Neural cell (in vitro differentiated cells): ENCODE results near the gene MMP24OS. TPM values are rescaled to one million over a fixed set of nuclear protein-coding genes. Genes with fewer than 3 reads are reported as not detected.

Experiments used
- H2AFZ ChIP-seq: fragments of 200-600, 300-800 bp; sonication (generic), shearing (Covaris generic); 2 replicates; pipeline ENCODE4 v1.6.0; 2014; ENCODE audit warnings: low read depth, mild to moderate bottlenecking, antibody characterized with exemption, low read length, moderate library complexity
- H3F3A ChIP-seq: fragments of 200-600 bp; shearing (Covaris generic); 2 replicates; pipeline ENCODE4 v1.6.1; 2016; ENCODE audit warnings: mild to moderate bottlenecking, moderate library complexity, mixed read lengths, antibody characterized with exemption, low read length; ENCODE audit not compliant: insufficient read depth, poor library complexity, severe bottlenecking
- H3K27ac ChIP-seq: fragments of 200-600, 300-800 bp; sonication (generic), shearing (Covaris generic); 2 replicates; pipeline ENCODE4 v1.5.1; 2014; ENCODE audit warnings: mild to moderate bottlenecking, low read length, moderate library complexity
- H3K27me3 ChIP-seq: fragments of 300-800, 200-600 bp; sonication (generic), shearing (Covaris generic); 2 replicates; pipeline ENCODE4 v1.6.0; 2014; ENCODE audit warnings: mild to moderate bottlenecking, low read depth, low read length, moderate library complexity; ENCODE audit not compliant: insufficient read depth
- H3K36me3 ChIP-seq: fragments of 300-800, 200-600 bp; sonication (generic), shearing (Covaris generic); 2 replicates; pipeline ENCODE4 v1.5.1; 2014; ENCODE audit warnings: mild to moderate bottlenecking, antibody characterized with exemption, low read length, moderate library complexity; ENCODE audit not compliant: insufficient read depth
- H3K4me2 ChIP-seq: fragments of 300-800, 200-600 bp; sonication (generic), shearing (Covaris generic); 2 replicates; pipeline ENCODE4 v1.6.0; 2014; ENCODE audit warnings: mild to moderate bottlenecking, low read length
- H3K4me3 ChIP-seq: fragments of 300-800, 200-600 bp; sonication (generic), shearing (Covaris generic); 2 replicates; pipeline ENCODE4 v1.5.1; 2014; ENCODE audit warnings: mild to moderate bottlenecking, low read length, moderate library complexity
- H3K79me2 ChIP-seq: fragments of 200-600 bp; shearing (Covaris generic); replicated peaks from 2 replicates; pipeline ENCODE4 v1.6.0; 2014; ENCODE audit warnings: mild to moderate bottlenecking, low read length, moderate library complexity; ENCODE audit not compliant: insufficient read depth
- H3K9ac ChIP-seq: fragments of 300-800, 200-600 bp; sonication (generic), shearing (Covaris generic); 2 replicates; pipeline ENCODE4 v1.6.1; 2016; ENCODE audit warnings: mild to moderate bottlenecking, low read length, mixed read lengths
- H3K9me2 ChIP-seq: fragments of 200-600 bp; shearing (Covaris generic); 2 replicates; pipeline ENCODE4 v1.6.1; 2016; ENCODE audit warnings: mild to moderate bottlenecking, low read length, mixed read lengths; ENCODE audit not compliant: insufficient read depth
- H3K9me3 ChIP-seq: fragments of 200-600, 300-800 bp; sonication (generic), shearing (Covaris generic); 2 replicates; pipeline ENCODE4 v1.6.1; 2016; ENCODE audit warnings: mild to moderate bottlenecking, mixed run types, low read length, moderate library complexity, mixed read lengths
- H4K20me1 ChIP-seq: fragments of 200-600 bp; shearing (Covaris generic); 2 replicates; pipeline ENCODE4 v1.6.1; 2016; ENCODE audit warnings: mild to moderate bottlenecking, mixed run types; ENCODE audit not compliant: insufficient read depth
- EP300 ChIP-seq: fragments of 450-650 bp; conservative IDR thresholded peaks from 2 replicates; pipeline ENCODE4 v1.6.1; 2014; ENCODE audit warnings: antibody characterized with exemption, mild to moderate bottlenecking, moderate library complexity; ENCODE audit not compliant: poor library complexity, severe bottlenecking
- EZH2 ChIP-seq: fragments of 200-600, 300-800 bp; shearing (Covaris generic), sonication (generic); IDR thresholded peaks from 2 replicates; pipeline ENCODE4 v1.6.1; 2014; ENCODE audit warnings: antibody characterized with exemption, low read length, borderline replicate concordance, mild to moderate bottlenecking; ENCODE audit not compliant: insufficient read depth, poor library complexity, severe bottlenecking
- MXI1 ChIP-seq: fragments of 450-650 bp; conservative IDR thresholded peaks from 2 replicates; pipeline ENCODE4 v1.6.1; 2014; ENCODE audit warnings: antibody characterized with exemption, mild to moderate bottlenecking; ENCODE audit not compliant: poor library complexity, severe bottlenecking
- POLR2AphosphoS5 ChIP-seq: IDR thresholded peaks from 2 replicates; pipeline ENCODE4 v1.6.1; 2012
- RAD21 ChIP-seq: fragments of 450-650 bp; conservative IDR thresholded peaks from 2 replicates; pipeline ENCODE4 v1.6.1; 2014; ENCODE audit warnings: antibody characterized with exemption, mild to moderate bottlenecking, moderate library complexity
- SMC3 ChIP-seq: fragments of 450-650 bp; conservative IDR thresholded peaks from 2 replicates; pipeline ENCODE4 v1.6.1; 2014; ENCODE audit warnings: antibody characterized with exemption, mild to moderate bottlenecking, moderate library complexity; ENCODE audit not compliant: poor library complexity
- TAF1 ChIP-seq: IDR thresholded peaks from 2 replicates; pipeline ENCODE4 v1.6.1; 2012; ENCODE audit warnings: low read depth
- polyA plus RNA-seq: library from polyadenylated mRNA; depleted of rRNA; stranded (reverse); fragments of >200 nt; gene quantifications from 2 replicates; pipeline ENCODE4 v1.2.3, GENCODE V29; 2014
- TF ChIP-seq, protein P1 (sequence below): fragments of 450-650 bp; IDR thresholded peaks from 2 replicates; pipeline ENCODE4 v1.5.1; 2014; ENCODE audit warnings: antibody characterized with exemption, mild to moderate bottlenecking, moderate library complexity; ENCODE audit not compliant: poor library complexity, severe bottlenecking
- TF ChIP-seq, protein P2 (sequence below): IDR thresholded peaks from 2 replicates; pipeline ENCODE4 v1.6.1; 2012; ENCODE audit warnings: borderline replicate concordance

The MMP24OS gene
- polyA plus RNA-seq, 1 donor from 2014 or later: 7.7 TPM

DNA sequence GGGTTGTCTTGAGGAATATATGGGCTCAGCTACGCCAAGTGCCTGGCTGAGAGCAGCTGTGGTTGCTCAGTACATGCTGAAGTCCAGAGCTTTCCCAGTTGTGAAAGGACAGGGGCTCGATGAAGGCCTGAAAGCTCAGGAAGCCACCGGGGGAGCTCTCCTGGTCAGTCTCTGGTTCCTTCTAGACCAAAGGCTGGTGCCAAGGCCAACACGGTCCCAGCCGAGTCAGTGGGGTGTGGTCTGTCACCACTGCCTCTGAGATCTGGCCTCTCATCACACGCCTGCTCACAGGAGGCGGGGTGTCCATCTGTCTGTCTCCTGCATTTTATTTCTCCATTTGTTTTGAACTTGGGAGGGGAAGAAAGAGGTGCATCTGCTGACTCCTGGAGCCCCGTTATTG is 19.2 kb upstream of the MMP24OS start:
- H3K79me2 ChIP-seq: no peaks in the 10 kb centered on the region
- H3K4me3 ChIP-seq: no peak overlapping the region
- no peaks in the 10 kb centered on the region for H3K9me3 ChIP-seq
- no peak overlapping the region for H3K27ac ChIP-seq
- TF ChIP-seq MXI1 (no peak), RAD21 (no peak)
- H3K4me2 ChIP-seq: no peak overlapping the region
- H3K27me3 ChIP-seq: no peaks in the 10 kb centered on the region
- H3F3A ChIP-seq: no peaks in the 10 kb centered on the region
- no peaks in the 10 kb centered on the region for H4K20me1 ChIP-seq
- H2AFZ ChIP-seq: no peak overlapping the region
- H3K9me2 ChIP-seq: no peaks in the 10 kb centered on the region
- no peaks in the 10 kb centered on the region for H3K36me3 ChIP-seq
- no peak overlapping the region for H3K9ac ChIP-seq

- no peak overlapping the region for H3K4me3 ChIP-seq
- no peak overlapping the region for H3K9ac ChIP-seq
- H3K9me3 ChIP-seq: no peaks in the 10 kb centered on the region
- no peaks in the 10 kb centered on the region for H3K36me3 ChIP-seq
- no peak overlapping the region for H2AFZ ChIP-seq
- H3K9me2 ChIP-seq: no peaks in the 10 kb centered on the region
- no peaks in the 10 kb centered on the region for H4K20me1 ChIP-seq
- no peaks in the 10 kb centered on the region for H3K27me3 ChIP-seq
- no peak overlapping the region for H3K27ac ChIP-seq
- TF ChIP-seq MXI1 (no peak), RAD21 (no peak), TAF1 (no peak), EZH2 (no peak), POLR2AphosphoS5 (no peak), SMC3 (no peak), EP300 (no peak)
- TF ChIP-seq, protein P1, sequence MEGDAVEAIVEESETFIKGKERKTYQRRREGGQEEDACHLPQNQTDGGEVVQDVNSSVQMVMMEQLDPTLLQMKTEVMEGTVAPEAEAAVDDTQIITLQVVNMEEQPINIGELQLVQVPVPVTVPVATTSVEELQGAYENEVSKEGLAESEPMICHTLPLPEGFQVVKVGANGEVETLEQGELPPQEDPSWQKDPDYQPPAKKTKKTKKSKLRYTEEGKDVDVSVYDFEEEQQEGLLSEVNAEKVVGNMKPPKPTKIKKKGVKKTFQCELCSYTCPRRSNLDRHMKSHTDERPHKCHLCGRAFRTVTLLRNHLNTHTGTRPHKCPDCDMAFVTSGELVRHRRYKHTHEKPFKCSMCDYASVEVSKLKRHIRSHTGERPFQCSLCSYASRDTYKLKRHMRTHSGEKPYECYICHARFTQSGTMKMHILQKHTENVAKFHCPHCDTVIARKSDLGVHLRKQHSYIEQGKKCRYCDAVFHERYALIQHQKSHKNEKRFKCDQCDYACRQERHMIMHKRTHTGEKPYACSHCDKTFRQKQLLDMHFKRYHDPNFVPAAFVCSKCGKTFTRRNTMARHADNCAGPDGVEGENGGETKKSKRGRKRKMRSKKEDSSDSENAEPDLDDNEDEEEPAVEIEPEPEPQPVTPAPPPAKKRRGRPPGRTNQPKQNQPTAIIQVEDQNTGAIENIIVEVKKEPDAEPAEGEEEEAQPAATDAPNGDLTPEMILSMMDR: no peak
- TF ChIP-seq, protein P2, sequence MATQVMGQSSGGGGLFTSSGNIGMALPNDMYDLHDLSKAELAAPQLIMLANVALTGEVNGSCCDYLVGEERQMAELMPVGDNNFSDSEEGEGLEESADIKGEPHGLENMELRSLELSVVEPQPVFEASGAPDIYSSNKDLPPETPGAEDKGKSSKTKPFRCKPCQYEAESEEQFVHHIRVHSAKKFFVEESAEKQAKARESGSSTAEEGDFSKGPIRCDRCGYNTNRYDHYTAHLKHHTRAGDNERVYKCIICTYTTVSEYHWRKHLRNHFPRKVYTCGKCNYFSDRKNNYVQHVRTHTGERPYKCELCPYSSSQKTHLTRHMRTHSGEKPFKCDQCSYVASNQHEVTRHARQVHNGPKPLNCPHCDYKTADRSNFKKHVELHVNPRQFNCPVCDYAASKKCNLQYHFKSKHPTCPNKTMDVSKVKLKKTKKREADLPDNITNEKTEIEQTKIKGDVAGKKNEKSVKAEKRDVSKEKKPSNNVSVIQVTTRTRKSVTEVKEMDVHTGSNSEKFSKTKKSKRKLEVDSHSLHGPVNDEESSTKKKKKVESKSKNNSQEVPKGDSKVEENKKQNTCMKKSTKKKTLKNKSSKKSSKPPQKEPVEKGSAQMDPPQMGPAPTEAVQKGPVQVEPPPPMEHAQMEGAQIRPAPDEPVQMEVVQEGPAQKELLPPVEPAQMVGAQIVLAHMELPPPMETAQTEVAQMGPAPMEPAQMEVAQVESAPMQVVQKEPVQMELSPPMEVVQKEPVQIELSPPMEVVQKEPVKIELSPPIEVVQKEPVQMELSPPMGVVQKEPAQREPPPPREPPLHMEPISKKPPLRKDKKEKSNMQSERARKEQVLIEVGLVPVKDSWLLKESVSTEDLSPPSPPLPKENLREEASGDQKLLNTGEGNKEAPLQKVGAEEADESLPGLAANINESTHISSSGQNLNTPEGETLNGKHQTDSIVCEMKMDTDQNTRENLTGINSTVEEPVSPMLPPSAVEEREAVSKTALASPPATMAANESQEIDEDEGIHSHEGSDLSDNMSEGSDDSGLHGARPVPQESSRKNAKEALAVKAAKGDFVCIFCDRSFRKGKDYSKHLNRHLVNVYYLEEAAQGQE: no peak
- H3F3A ChIP-seq: no peaks in the 10 kb centered on the region
- no peaks in the 10 kb centered on the region for H3K79me2 ChIP-seq
- no peak overlapping the region for H3K4me2 ChIP-seq
Measured at GRCh38 chr20:35296101-35296554, 18.2 kb upstream of the MMP24OS start.

GRCh38 chr20:35295674-35296073 is 17.8 kb upstream of the MMP24OS start:
- Histone ChIP-seq H3K9me3 (no peaks in the 10 kb centered on the region), H3K9ac (no peak overlapping the region), H3K4me2 (no peak overlapping the region), H3F3A (no peaks in the 10 kb centered on the region), H3K36me3 (no peaks in the 10 kb centered on the region), H3K27me3 (no peaks in the 10 kb centered on the region), H2AFZ (no peak overlapping the region), H3K79me2 (no peaks in the 10 kb centered on the region), H4K20me1 (no peaks in the 10 kb centered on the region), H3K9me2 (no peaks in the 10 kb centered on the region), H3K27ac (no peak overlapping the region), H3K4me3 (no peak overlapping the region)
- no peak for TF ChIP-seq POLR2AphosphoS5
- no peak for TF ChIP-seq EP300
- TF ChIP-seq, protein P1: no peak
- TF ChIP-seq MXI1: no peak
- no peak for TF ChIP-seq TAF1
- no peak for TF ChIP-seq RAD21
- TF ChIP-seq SMC3: no peak
- no peak for TF ChIP-seq EZH2
- TF ChIP-seq, protein P2: no peak
